MM.1S (cell line): Measurements from ENCODE around the gene PIWIL1.

Experiments
- DNase-seq: peaks from one replicate; pipeline ENCODE4 v3.0.0-alpha.2; 2015
- H2AFZ ChIP-seq: fragments of 300-600 bp; sonication (generic); 2 replicates; pipeline ENCODE4 v1.6.0; 2016; ENCODE audit warnings: antibody characterized with exemption, low read length
- H3F3A ChIP-seq: fragments of 300-600 bp; sonication (generic); 2 replicates; pipeline ENCODE4 v1.6.1; 2016; ENCODE audit warnings: mild to moderate bottlenecking, antibody characterized with exemption, low read length, moderate library complexity, mixed read lengths; ENCODE audit not compliant: insufficient read depth
- H3K27ac ChIP-seq: fragments of 300-600 bp; sonication (generic); 2 replicates; pipeline ENCODE4 v1.5.1; 2016; ENCODE audit warnings: mild to moderate bottlenecking, low read length
- H3K27me3 ChIP-seq: fragments of 300-600 bp; sonication (generic); replicated peaks from 2 replicates; pipeline ENCODE4 v1.6.0; 2016; ENCODE audit warnings: low read length; ENCODE audit not compliant: insufficient read depth
- H3K36me3 ChIP-seq: fragments of 300-600 bp; sonication (generic); replicated peaks from 2 replicates; pipeline ENCODE4 v1.6.1; 2016; ENCODE audit warnings: mild to moderate bottlenecking, low read length, mixed read lengths; ENCODE audit not compliant: insufficient read depth
- H3K4me1 ChIP-seq: fragments of 300-600 bp; sonication (generic); 2 replicates; pipeline ENCODE4 v1.6.1; 2016; ENCODE audit warnings: low read length, mixed read lengths
- H3K4me2 ChIP-seq: fragments of 300-600 bp; sonication (generic); 2 replicates; pipeline ENCODE4 v1.6.0; 2016; ENCODE audit warnings: low read depth, low read length
- H3K4me3 ChIP-seq: fragments of 300-600 bp; sonication (generic); 2 replicates; pipeline ENCODE4 v1.5.1; 2016; ENCODE audit warnings: low read length, mixed read lengths
- H3K79me2 ChIP-seq: fragments of 300-600 bp; sonication (generic); 2 replicates; pipeline ENCODE4 v1.6.1; 2016; ENCODE audit warnings: mixed run types, low read length, mixed read lengths
- H3K9ac ChIP-seq: fragments of 300-600 bp; sonication (generic); 2 replicates; pipeline ENCODE4 v1.6.1; 2016; ENCODE audit warnings: low read length, mixed read lengths
- H3K9me2 ChIP-seq: fragments of 300-600 bp; sonication (generic); replicated peaks from 2 replicates; pipeline ENCODE4 v1.6.1; 2016; ENCODE audit warnings: mild to moderate bottlenecking, low read length, mixed read lengths; ENCODE audit not compliant: insufficient read depth
- H3K9me3 ChIP-seq: fragments of 300-600 bp; sonication (generic); replicated peaks from 2 replicates; pipeline ENCODE4 v1.6.1; 2016; ENCODE audit warnings: mild to moderate bottlenecking, low read length, mixed read lengths; ENCODE audit not compliant: insufficient read depth
- H4K20me1 ChIP-seq: fragments of 300-600 bp; sonication (generic); 2 replicates; pipeline ENCODE4 v1.6.1; 2016; ENCODE audit warnings: mild to moderate bottlenecking, low read length, moderate library complexity, mixed read lengths; ENCODE audit not compliant: insufficient read depth
- CTCF ChIP-seq: fragments of 300-600 bp; sonication (generic); IDR thresholded peaks from 2 replicates; pipeline ENCODE4 v1.5.1; 2016; ENCODE audit warnings: antibody characterized with exemption, low read length, mixed read lengths
- EZH2 ChIP-seq: fragments of 300-600 bp; sonication (generic); optimal IDR thresholded peaks from 2 replicates; pipeline ENCODE3; 2017; ENCODE audit warnings: low read depth, mild to moderate bottlenecking, antibody characterized with exemption, low read length, mixed read lengths
- EZH2phosphoT487 ChIP-seq: fragments of 300-600 bp; sonication (generic); IDR thresholded peaks from 2 replicates; pipeline ENCODE4 v1.6.1; 2018; ENCODE audit warnings: antibody characterized with exemption, low read length

Gene PIWIL1

GRCh38 chr12:130369816-130370215 is 32.1 kb downstream of the PIWIL1 start:
- no peaks in the 10 kb centered on the region for H4K20me1 ChIP-seq
- H3F3A ChIP-seq = no peaks in the 10 kb centered on the region
- H2AFZ ChIP-seq = no peak overlapping the region
- no peaks in the 10 kb centered on the region for H3K9me3 ChIP-seq
- H3K36me3 ChIP-seq = no peaks in the 10 kb centered on the region
- H3K9me2 ChIP-seq = no peaks in the 10 kb centered on the region
- no peak overlapping the region for H3K27ac ChIP-seq
- no peaks in the 10 kb centered on the region for H3K4me1 ChIP-seq
- no peak overlapping the region for H3K4me2 ChIP-seq
- H3K4me3 ChIP-seq = no peak overlapping the region
- no peak for DNase-seq
- no peaks in the 10 kb centered on the region for H3K79me2 ChIP-seq
- H3K9ac ChIP-seq = no peak overlapping the region
- TF ChIP-seq EZH2 (no peak), CTCF (no peak), EZH2phosphoT487 (no peak)
- no peaks in the 10 kb centered on the region; the same call in 1 of the 2 replicates for H3K27me3 ChIP-seq

- TF ChIP-seq EZH2phosphoT487 (no peak), EZH2 (no peak), CTCF (no peak)
- H3K27me3 ChIP-seq = no peaks in the 10 kb centered on the region; the same call in 1 of the 2 replicates
Observed at GRCh38 chr12:130371296-130371695, 33.6 kb downstream of the PIWIL1 start.

GRCh38 chr12:130372936-130373335 is 35.2 kb downstream of the PIWIL1 start:
- H3K36me3 ChIP-seq = no peaks in the 10 kb centered on the region
- H3K9me2 ChIP-seq = no peaks in the 10 kb centered on the region
- no peaks in the 10 kb centered on the region for H3K9me3 ChIP-seq
- no peak for DNase-seq
- TF ChIP-seq EZH2phosphoT487 (no peak), EZH2 (no peak)
- H3K79me2 ChIP-seq = no peaks in the 10 kb centered on the region
- H2AFZ ChIP-seq = no peak overlapping the region
- no peaks in the 10 kb centered on the region for H3K4me1 ChIP-seq
- no peak overlapping the region for H3K27ac ChIP-seq
- no peak overlapping the region for H3K9ac ChIP-seq
- H3K27me3 ChIP-seq = no peaks in the 10 kb centered on the region; the same call in 1 of the 2 replicates
- H3K4me3 ChIP-seq = no peak overlapping the region
- H3K4me2 ChIP-seq = no peak overlapping the region
- H3F3A ChIP-seq = no peaks in the 10 kb centered on the region
- H4K20me1 ChIP-seq = no peaks in the 10 kb centered on the region

More at GRCh38 chr12:130371296-130371695, 33.6 kb downstream of the PIWIL1 start:
- H3K27ac ChIP-seq = no peak overlapping the region
- H3K36me3 ChIP-seq = no peaks in the 10 kb centered on the region
- no peak overlapping the region for H3K9ac ChIP-seq
- no peak overlapping the region for H2AFZ ChIP-seq
- no peaks in the 10 kb centered on the region for H3K79me2 ChIP-seq
- H3K9me3 ChIP-seq = no peaks in the 10 kb centered on the region
- no peak overlapping the region for H3K4me3 ChIP-seq
- no peaks in the 10 kb centered on the region for H3F3A ChIP-seq
- no peaks in the 10 kb centered on the region for H3K4me1 ChIP-seq
- DNase-seq = no peak
- no peaks in the 10 kb centered on the region for H4K20me1 ChIP-seq
- H3K4me2 ChIP-seq = no peak overlapping the region
- H3K9me2 ChIP-seq = no peaks in the 10 kb centered on the region

- H3K27ac ChIP-seq = no peak overlapping the region
Observed at GRCh38 chr12:130374083-130374482, 36.4 kb downstream of the PIWIL1 start.

More at GRCh38 chr12:130374083-130374482, 36.4 kb downstream of the PIWIL1 start:
- H3K36me3 ChIP-seq = no peaks in the 10 kb centered on the region
- no peak overlapping the region for H3K4me2 ChIP-seq
- no peaks in the 10 kb centered on the region for H3K4me1 ChIP-seq
- TF ChIP-seq EZH2phosphoT487 (no peak), CTCF (no peak), EZH2 (no peak)
- no peaks in the 10 kb centered on the region for H4K20me1 ChIP-seq
- no peaks in the 10 kb centered on the region for H3K27me3 ChIP-seq
- no peak for DNase-seq
- no peaks in the 10 kb centered on the region for H3K9me3 ChIP-seq
- no peaks in the 10 kb centered on the region for H3F3A ChIP-seq
- H3K9me2 ChIP-seq = no peaks in the 10 kb centered on the region
- H3K9ac ChIP-seq = no peak overlapping the region
- H2AFZ ChIP-seq = no peak overlapping the region
- H3K4me3 ChIP-seq = no peak overlapping the region
- no peaks in the 10 kb centered on the region for H3K79me2 ChIP-seq
